Natural killer cell treated with Interleukin-12 subunit alpha and Interleukin-12 subunit beta and Interleukin-15 and Interleukin-18, amount 100 ng/mL, for 72 hours (primary cell): ENCODE data around the gene SERPIND1. TPM values are rescaled to one million over a fixed set of nuclear protein-coding genes. Genes with fewer than 3 reads are reported as not detected.
"Not testable (repeated sequence)": the region's sequence is repeated elsewhere in the genome, so short reads cannot be mapped to it uniquely, and the experiment has no call there.

Experiments used
- ATAC-seq, 2 donors: fragments of 150-1000 bp; cut with Tn5 transposase in 1 of 2; sonication (Bioruptor Pico), chemical (Tn5 transposase) in 1 of 2; 2 replicates each; pipeline ENCODE4 v1.10.0; 2021
- DNase-seq: peaks from one replicate; pipeline ENCODE4 v3.0.0; 2022; ENCODE audit warnings: low spot score
- H3K27ac Mint-ChIP-seq, 2 donors: 1 replicate in 1 of 2; 2 replicates in 1 of 2; pipeline ENCODE4 v1.8.0; 2022; ENCODE audit warnings: mixed read lengths in 2 of 2, mild to moderate bottlenecking in 1 of 2, moderate library complexity in 1 of 2
- H3K27me3 Mint-ChIP-seq, 2 donors: 1 replicate in 1 of 2; 2 replicates in 1 of 2; pipeline ENCODE4 v1.8.0; 2022; ENCODE audit warnings: mixed read lengths in 2 of 2
- H3K36me3 Mint-ChIP-seq: one replicate; pipeline ENCODE4 v1.8.0; 2022; ENCODE audit warnings: mixed read lengths
- H3K4me1 Mint-ChIP-seq, 2 donors: 1 replicate in 1 of 2; 2 replicates in 1 of 2; pipeline ENCODE4 v1.8.0; 2022; ENCODE audit warnings: low read depth in 2 of 2, mixed read lengths in 2 of 2, mild to moderate bottlenecking in 1 of 2
- H3K4me3 Mint-ChIP-seq: one replicate; pipeline ENCODE4 v1.8.0; 2022; ENCODE audit warnings: mixed read lengths
- H3K9me3 Mint-ChIP-seq: 2 replicates; pipeline ENCODE4 v1.8.0; 2022; ENCODE audit warnings: mixed read lengths
- total RNA-seq, 2 donors: library from RNA; stranded (reverse); gene quantifications; one replicate each; pipeline ENCODE4 v1.2.3, GENCODE V29; 2022

SERPIND1 gene
- total RNA-seq, 2 donors from 2014 or later: 0.39 TPM; not detected in 1

- Mint-ChIP-seq H3K4me1 (peaks cover 0 to 9% of the 10 kb centered on the region in 2 donors), H3K4me3 (no peak overlapping the region), H3K27me3 (no peaks in the 10 kb centered on the region), H3K36me3 (peaks cover 20% of the 10 kb centered on the region), H3K9me3 (no peaks in the 10 kb centered on the region), H3K27ac (no peak overlapping the region)
- DNase-seq (no peak), ATAC-seq (no peak)
These were observed 40.4 kb downstream of the SERPIND1 start for GRCh38 chr22:20814221-20814808.

- no peaks in the 10 kb centered on the region for H3K27me3 Mint-ChIP-seq
- no peak for DNase-seq
- ATAC-seq: no peak
- H3K9me3 Mint-ChIP-seq: no peaks in the 10 kb centered on the region
- H3K4me3 Mint-ChIP-seq: no peak overlapping the region
- H3K36me3 Mint-ChIP-seq: peaks cover 20% of the 10 kb centered on the region
- no peak overlapping the region for H3K27ac Mint-ChIP-seq
- peaks cover 0 to 9% of the 10 kb centered on the region in 2 donors for H3K4me1 Mint-ChIP-seq
These were observed 41.7 kb downstream of the SERPIND1 start for GRCh38 chr22:20815477-20816050.

GRCh38 chr22:20816559-20816958, 42.6 kb downstream of the SERPIND1 start:
- Mint-ChIP-seq H3K4me3 (no peak overlapping the region), H3K36me3 (peaks cover 14% of the 10 kb centered on the region), H3K9me3 (no peaks in the 10 kb centered on the region), H3K27me3 (no peaks in the 10 kb centered on the region), H3K4me1 (peaks cover 0 to under 1% of the 10 kb centered on the region in 2 donors), H3K27ac (no peak overlapping the region)
- ATAC-seq (no peak), DNase-seq (no peak)

GRCh38 chr22:20818471-20818870, 44.6 kb downstream of the SERPIND1 start:
- Mint-ChIP-seq H3K36me3 (peaks cover 14% of the 10 kb centered on the region), H3K9me3 (no peaks in the 10 kb centered on the region), H3K4me3 (no peak overlapping the region), H3K27me3 (no peaks in the 10 kb centered on the region), H3K4me1 (no peaks in the 10 kb centered on the region), H3K27ac (peak overlapping the region in 1 of 2 donors; percentile 49)
- ATAC-seq (no peak), DNase-seq (no peak)

- Mint-ChIP-seq H3K36me3 (peaks cover 14% of the 10 kb centered on the region), H3K27me3 (no peaks in the 10 kb centered on the region), H3K9me3 (no peaks in the 10 kb centered on the region), H3K27ac (no peak overlapping the region), H3K4me3 (no peak overlapping the region), H3K4me1 (no peaks in the 10 kb centered on the region)
- ATAC-seq (no peak), DNase-seq (no peak)
These were observed 45.6 kb downstream of the SERPIND1 start for GRCh38 chr22:20819471-20819870.

- H3K4me1 Mint-ChIP-seq, ATAC-seq, H3K4me3 Mint-ChIP-seq, H3K27me3 Mint-ChIP-seq, DNase-seq, H3K27ac Mint-ChIP-seq, H3K36me3 Mint-ChIP-seq, H3K9me3 Mint-ChIP-seq: not testable (repeated sequence)
These were observed 47.9 kb downstream of the SERPIND1 start for GRCh38 chr22:20821717-20822239.

- H3K36me3 Mint-ChIP-seq: peaks cover 7% of the 10 kb centered on the region
- ATAC-seq (no peak), DNase-seq (no peak)
- no peak overlapping the region for H3K27ac Mint-ChIP-seq
- H3K4me1 Mint-ChIP-seq: no peaks in the 10 kb centered on the region
- H3K4me3 Mint-ChIP-seq: no peak overlapping the region
- H3K9me3 Mint-ChIP-seq: no peaks in the 10 kb centered on the region
- no peaks in the 10 kb centered on the region for H3K27me3 Mint-ChIP-seq
These were observed 48.3 kb downstream of the SERPIND1 start for GRCh38 chr22:20822240-20822639.

- peaks cover 7% of the 10 kb centered on the region for H3K36me3 Mint-ChIP-seq
- no peak for ATAC-seq
- H3K4me3 Mint-ChIP-seq: no peak overlapping the region
These were observed 49.4 kb downstream of the SERPIND1 start for GRCh38 chr22:20823264-20823663.

GRCh38 chr22:20825216-20825615, 51.3 kb downstream of the SERPIND1 start:
- not testable (repeated sequence) for H3K9me3 Mint-ChIP-seq, DNase-seq, H3K4me1 Mint-ChIP-seq, H3K36me3 Mint-ChIP-seq, ATAC-seq, H3K27me3 Mint-ChIP-seq, H3K4me3 Mint-ChIP-seq, H3K27ac Mint-ChIP-seq

More at GRCh38 chr22:20823264-20823663, 49.4 kb downstream of the SERPIND1 start:
- DNase-seq: no peak
- Mint-ChIP-seq H3K27ac (no peak overlapping the region), H3K9me3 (no peaks in the 10 kb centered on the region), H3K27me3 (no peaks in the 10 kb centered on the region), H3K4me1 (no peaks in the 10 kb centered on the region)

- no peak for DNase-seq
- Mint-ChIP-seq H3K27ac (no peak overlapping the region), H3K36me3 (peaks cover 13% of the 10 kb centered on the region), H3K4me1 (no peaks in the 10 kb centered on the region), H3K9me3 (no peaks in the 10 kb centered on the region), H3K4me3 (no peak overlapping the region), H3K27me3 (no peaks in the 10 kb centered on the region)
- no peak for ATAC-seq
These were observed 51.7 kb downstream of the SERPIND1 start for GRCh38 chr22:20825624-20826023.

GRCh38 chr22:20826373-20827152, 52.6 kb downstream of the SERPIND1 start:
- ATAC-seq, H3K9me3 Mint-ChIP-seq, H3K27me3 Mint-ChIP-seq, H3K27ac Mint-ChIP-seq, H3K4me1 Mint-ChIP-seq, H3K4me3 Mint-ChIP-seq, DNase-seq: not testable (repeated sequence)
- peaks cover 13% of the 10 kb centered on the region for H3K36me3 Mint-ChIP-seq

GRCh38 chr22:20829491-20830134, 55.7 kb downstream of the SERPIND1 start:
- Mint-ChIP-seq H3K9me3 (no peaks in the 10 kb centered on the region), H3K4me1 (no peaks in the 10 kb centered on the region), H3K36me3 (peaks cover 20% of the 10 kb centered on the region), H3K27ac (no peak overlapping the region), H3K4me3 (no peak overlapping the region), H3K27me3 (no peaks in the 10 kb centered on the region)
- DNase-seq: no peak
- no peak for ATAC-seq

GRCh38 chr22:20833225-20833665, 59.3 kb downstream of the SERPIND1 start:
- Mint-ChIP-seq H3K4me1 (peaks cover 1 to 4% of the 10 kb centered on the region in 2 donors), H3K4me3 (no peak overlapping the region), H3K27me3 (no peaks in the 10 kb centered on the region), H3K9me3 (no peaks in the 10 kb centered on the region), H3K36me3 (peaks cover 20% of the 10 kb centered on the region), H3K27ac (no peak overlapping the region)
- DNase-seq (no peak), ATAC-seq (no peak)
